HK-2 (cell line): Measurements from ENCODE around the gene ICAM4.
"Not testable (repeated sequence)": the region's sequence is repeated elsewhere in the genome, so short reads cannot be mapped to it uniquely, and the experiment has no call there.

Experiments used
- DNase-seq: peaks from one replicate; pipeline ENCODE4 v3.0.0-alpha.2; 2018; ENCODE audit not compliant: unreplicated experiment

The ICAM4 gene

DNA sequence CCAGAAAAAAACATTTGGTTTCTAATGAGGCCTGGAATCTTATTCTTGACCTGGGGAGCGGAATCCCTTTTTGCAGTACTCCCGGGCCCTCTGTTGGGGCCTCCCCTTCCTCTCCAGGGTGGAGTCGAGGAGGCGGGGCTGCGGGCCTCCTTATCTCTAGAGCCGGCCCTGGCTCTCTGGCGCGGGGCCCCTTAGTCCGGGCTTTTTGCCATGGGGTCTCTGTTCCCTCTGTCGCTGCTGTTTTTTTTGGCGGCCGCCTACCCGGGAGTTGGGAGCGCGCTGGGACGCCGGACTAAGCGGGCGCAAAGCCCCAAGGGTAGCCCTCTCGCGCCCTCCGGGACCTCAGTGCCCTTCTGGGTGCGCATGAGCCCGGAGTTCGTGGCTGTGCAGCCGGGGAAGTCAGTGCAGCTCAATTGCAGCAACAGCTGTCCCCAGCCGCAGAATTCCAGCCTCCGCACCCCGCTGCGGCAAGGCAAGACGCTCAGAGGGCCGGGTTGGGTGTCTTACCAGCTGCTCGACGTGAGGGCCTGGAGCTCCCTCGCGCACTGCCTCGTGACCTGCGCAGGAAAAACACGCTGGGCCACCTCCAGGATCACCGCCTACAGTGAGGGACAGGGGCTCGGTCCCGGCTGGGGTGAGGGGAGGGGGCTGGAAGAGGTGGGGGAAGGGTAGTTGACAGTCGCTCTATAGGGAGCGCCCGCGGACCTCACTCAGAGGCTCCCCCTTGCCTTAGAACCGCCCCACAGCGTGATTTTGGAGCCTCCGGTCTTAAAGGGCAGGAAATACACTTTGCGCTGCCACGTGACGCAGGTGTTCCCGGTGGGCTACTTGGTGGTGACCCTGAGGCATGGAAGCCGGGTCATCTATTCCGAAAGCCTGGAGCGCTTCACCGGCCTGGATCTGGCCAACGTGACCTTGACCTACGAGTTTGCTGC, at the start of gene ICAM4:
ICAM4 (plus strand) TSS at position 153 of the 935 bp plus-strand sequence; CDS start at position 211, 58 bp downstream.
- DNase-seq, result peak; percentile 34

DNA sequence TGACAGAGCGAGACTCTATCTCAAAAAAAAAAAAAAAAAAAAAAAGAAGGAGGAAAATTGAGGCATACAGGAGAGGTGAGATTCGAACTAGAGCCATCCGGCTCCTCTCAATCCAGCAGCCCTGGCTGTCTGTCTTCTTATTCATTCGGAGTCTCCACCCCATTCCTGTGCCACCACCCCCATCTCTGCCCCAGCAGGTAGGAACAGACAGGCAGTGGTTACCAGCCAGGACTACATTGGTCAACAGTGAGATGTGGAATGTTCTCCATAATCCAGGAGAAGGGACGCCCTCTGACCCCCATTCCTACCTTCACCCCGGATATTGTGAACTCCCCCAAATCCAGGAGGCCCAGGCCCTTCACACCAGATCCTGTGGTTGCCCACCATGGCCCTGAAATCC, 49.1 kb upstream of the ICAM4 start:
- DNase-seq, result no peak

GRCh38 chr19:10238172-10238783, 48.5 kb upstream of the ICAM4 start:
- no peak for DNase-seq

- DNase-seq, result not testable (repeated sequence)
Observed at GRCh38 chr19:10241826-10242449, 44.8 kb upstream of the ICAM4 start.

- DNase-seq, result no peak
Observed at GRCh38 chr19:10243606-10244005, 43.1 kb upstream of the ICAM4 start.

DNA sequence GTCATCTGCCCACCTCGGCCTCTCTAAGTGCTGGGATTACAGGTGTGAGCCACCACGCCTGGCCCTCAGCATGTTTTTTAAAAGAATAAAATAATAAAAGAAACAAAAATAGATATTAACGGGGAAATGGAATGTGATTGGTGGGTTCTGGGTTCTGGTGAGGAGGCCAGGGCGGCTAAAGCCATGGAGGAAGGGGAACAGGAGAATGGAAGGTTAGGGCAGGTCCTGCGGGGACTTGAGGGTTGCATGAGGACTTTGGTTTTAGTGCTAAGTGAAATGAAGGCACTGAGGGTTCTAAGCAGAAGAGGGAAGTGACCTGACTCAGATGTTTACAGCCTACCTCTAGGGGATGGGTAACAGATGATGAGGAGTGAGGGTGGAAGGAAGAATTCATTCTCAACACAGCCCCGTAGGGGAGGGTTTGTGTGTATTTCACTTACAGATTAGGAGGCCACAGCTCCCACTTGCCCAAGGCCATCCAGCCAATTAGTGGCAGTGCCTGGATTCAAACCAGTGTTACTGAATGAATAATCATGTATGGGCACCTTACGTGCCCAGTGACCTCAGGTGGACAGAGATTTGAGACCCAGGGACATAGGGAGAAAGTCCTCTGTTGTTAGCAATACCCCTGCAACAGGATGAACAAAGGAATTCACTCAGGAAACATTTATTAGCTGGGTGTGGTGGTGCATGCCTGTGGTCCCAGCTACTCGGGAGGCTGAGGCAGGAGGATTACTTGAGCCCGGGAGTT, 41.4 kb upstream of the ICAM4 start:
- no peak for DNase-seq

- no peak for DNase-seq
Observed at GRCh38 chr19:10246511-10246910, 40.2 kb upstream of the ICAM4 start.

GRCh38 chr19:10251792-10252694, 34.7 kb upstream of the ICAM4 start, which contains the start of gene MRPL4:
TSS of gene MRPL4 (plus strand) at chr19:10252214. CDS start at chr19:10252254, 40 bp downstream.
- DNase-seq, result peak; percentile 93

- no peak for DNase-seq
Observed at GRCh38 chr19:10252707-10253106, 34.0 kb upstream of the ICAM4 start.

DNA sequence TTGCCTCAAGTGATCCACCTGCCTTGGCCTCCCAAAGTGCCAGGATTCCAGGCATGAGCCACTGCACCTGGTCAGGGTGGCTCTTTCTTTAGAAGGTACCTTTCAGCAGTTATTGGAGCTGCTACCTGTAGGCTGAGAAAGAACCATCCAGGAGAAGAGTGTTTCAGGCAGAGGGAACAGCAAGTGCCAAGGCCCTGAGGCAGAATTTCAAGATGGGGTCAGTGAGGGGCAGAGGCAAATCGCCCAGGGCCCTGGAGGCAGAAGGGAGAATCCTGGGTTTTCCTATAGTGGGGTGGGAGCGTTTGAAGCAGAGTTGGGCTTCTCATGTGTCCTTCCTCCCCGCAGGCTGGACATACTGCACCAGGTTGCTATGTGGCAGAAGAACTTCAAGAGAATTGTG, 32.5 kb upstream of the ICAM4 start:
- no peak for DNase-seq

DNA sequence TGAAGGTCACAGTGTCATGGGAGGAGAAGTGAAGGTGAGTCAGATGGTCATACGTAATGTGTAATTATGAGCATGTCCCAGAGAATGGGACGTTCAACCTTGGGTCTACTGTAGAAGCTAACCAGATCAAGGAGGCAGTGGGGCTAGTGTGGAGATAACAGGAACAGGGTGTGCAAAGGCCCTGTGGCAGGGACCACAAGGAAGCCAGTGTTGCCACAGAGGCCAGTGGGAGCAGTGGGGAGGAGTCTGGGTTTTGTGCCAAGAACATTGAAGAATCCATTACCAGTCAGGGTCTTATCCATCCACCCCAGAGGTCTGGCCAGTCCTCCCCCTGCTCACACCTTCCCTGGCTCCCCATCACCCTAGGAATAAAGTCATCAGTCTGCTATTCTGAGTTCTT, 31.4 kb upstream of the ICAM4 start:
- no peak for DNase-seq

DNA sequence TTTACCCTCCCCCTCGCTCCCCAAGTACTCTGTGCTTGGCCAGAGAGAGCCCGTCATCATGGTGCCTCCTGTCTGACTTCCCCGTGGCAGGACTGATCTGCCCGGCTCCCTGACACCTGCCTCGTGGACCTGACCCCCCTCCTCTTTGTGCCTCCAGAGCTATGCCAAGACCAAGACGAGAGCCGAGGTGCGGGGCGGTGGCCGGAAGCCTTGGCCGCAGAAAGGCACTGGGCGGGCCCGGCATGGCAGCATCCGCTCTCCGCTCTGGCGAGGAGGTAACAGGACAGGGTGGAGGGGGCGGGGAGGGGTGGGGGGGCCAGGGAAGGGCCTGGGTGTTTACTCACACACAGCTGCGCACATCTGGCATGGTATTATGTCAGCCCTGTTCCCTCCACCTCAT, 30.2 kb upstream of the ICAM4 start:
- DNase-seq, result no peak

GRCh38 chr19:10256970-10257615, 29.7 kb upstream of the ICAM4 start:
- DNase-seq, result no peak

DNA sequence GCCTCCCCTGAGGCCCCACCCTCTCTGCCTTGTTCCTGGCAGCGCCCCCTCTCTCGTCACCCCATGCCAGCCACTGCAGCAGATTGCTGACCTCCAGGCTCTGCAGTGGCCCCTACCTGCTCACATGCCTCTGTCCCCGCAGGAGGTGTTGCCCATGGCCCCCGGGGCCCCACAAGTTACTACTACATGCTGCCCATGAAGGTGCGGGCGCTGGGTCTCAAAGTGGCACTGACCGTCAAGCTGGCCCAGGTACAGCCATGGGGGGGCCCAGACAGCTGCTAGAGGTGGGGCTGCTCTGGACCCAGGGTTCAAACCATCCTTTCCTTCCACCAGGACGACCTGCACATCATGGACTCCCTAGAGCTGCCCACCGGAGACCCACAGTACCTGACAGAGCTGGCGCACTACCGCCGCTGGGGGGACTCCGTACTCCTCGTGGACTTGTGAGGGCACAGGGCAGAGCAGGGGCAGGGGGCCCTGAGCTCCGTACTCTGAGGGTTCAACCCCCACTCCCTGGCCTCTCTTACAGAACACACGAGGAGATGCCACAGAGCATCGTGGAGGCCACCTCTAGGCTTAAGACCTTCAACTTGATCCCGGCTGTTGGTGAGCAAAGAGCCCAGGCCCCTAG, 28.6 kb upstream of the ICAM4 start:
- no peak for DNase-seq

- DNase-seq, result peak; percentile 84
Observed at GRCh38 chr19:10259162-10259905, 27.4 kb upstream of the ICAM4 start.

DNA sequence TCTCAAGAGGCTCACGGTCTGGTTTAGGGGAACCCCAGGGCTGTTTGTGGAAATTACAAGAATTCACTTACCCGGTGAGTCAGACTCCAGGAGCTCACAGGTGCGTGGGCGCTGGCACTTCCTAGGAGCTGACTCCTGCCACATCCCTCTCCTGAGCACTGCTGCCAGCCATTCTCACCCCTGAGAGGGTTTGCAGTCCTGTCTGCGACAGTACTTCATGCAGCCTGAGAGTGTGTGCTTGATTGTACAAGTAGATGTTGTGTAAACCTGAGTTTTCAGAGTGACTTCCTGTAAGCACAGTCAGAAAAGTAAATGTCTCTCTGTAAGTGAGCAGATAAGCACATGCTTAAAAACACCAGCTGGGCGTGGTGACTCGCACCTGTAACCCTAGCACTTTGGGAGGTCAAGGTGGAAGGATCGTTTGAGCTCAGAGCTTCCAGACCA, 26.6 kb upstream of the ICAM4 start:
- DNase-seq, result peak; percentile 69

- DNase-seq, result no peak
Observed at GRCh38 chr19:10262771-10263170, 24.0 kb upstream of the ICAM4 start.

GRCh38 chr19:10266706-10267105, 20.0 kb upstream of the ICAM4 start:
- DNase-seq, result no peak

DNA sequence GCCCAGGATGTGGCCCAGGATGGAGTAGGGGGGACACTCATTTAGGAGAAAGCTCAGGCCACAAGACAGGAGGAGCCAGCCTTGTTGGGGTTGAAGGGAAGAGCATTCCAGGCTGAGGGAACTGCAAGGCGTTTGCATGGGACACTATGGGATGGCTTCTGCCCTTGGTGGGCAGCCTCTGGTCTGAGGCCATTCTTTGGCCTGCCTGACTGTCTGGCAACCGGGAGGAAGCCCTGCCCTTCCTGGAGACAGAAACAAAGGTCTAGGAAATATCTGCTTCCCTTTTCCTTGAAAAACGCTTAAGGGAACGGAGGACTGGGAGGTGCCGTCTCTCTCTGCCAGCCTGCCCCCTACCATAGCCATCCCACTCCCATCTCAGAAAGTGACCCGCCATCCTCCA, 18.7 kb upstream of the ICAM4 start:
- no peak for DNase-seq
